Measurements from ENCODE around the gene TH.

Gene TH

GRCh38 chr11:2210366-2211112 is 38.9 kb upstream of the TH start:
- DNase-seq (ENCODE audit: low read depth, low spot score) = no peak
- TF ChIP-seq EZH2 (IDR thresholded peaks at IDR 0.05) (no peak), FOXP2 (optimal IDR thresholded peaks at IDR 0.05; ENCODE audit: control extremely low read depth, extremely low read length, insufficient read depth) (no peak), POLR2AphosphoS5 (IDR thresholded peaks at IDR 0.05; ENCODE audit: borderline replicate concordance, low read depth, low read length) (no peak)
- no peak overlapping the region for H3K27ac ChIP-seq
- no peaks in the 10 kb centered on the region for H3K9me3 ChIP-seq (ENCODE audit: low read depth, low read length)
- no peak overlapping the region for H3K9ac ChIP-seq (ENCODE audit: insufficient read length)
- H3K4me3 ChIP-seq = no peak overlapping the region
- no peaks in the 10 kb centered on the region for H3K36me3 ChIP-seq (ENCODE audit: insufficient read depth, low read length)

DNA sequence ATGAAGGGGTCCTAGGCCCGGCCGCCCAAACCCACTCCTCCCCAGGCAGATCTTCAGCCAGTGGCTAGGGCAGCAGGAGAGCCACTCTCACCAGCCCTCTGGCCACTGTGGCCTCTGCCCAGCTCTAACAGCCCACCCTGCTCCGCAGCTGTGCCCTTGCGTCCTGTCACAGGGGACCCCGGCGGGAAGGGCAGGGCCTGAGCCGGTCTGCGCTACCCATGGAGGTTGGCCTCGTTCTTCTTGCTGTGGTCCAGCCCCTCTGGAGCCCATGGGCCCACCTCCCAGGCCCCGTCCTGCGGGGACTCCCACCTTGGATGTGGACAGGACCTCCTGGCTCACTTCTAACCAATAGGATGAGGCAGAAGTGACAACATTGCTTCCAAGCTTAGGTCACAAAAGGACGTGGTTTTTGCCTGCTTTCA is 38.3 kb upstream of the TH start:
- no peak overlapping the region for H3K4me3 ChIP-seq
- no peak for DNase-seq (ENCODE audit: low read depth, low spot score)
- no peaks in the 10 kb centered on the region for H3K36me3 ChIP-seq (ENCODE audit: insufficient read depth, low read length)
- TF ChIP-seq FOXP2 (optimal IDR thresholded peaks at IDR 0.05; ENCODE audit: control extremely low read depth, extremely low read length, insufficient read depth) (no peak), POLR2AphosphoS5 (IDR thresholded peaks at IDR 0.05; ENCODE audit: borderline replicate concordance, low read depth, low read length) (no peak), EZH2 (IDR thresholded peaks at IDR 0.05) (no peak)
- H3K27ac ChIP-seq = no peak overlapping the region
- no peak overlapping the region for H3K9ac ChIP-seq (ENCODE audit: insufficient read length)
- H3K9me3 ChIP-seq (ENCODE audit: low read depth, low read length) = no peaks in the 10 kb centered on the region

DNA sequence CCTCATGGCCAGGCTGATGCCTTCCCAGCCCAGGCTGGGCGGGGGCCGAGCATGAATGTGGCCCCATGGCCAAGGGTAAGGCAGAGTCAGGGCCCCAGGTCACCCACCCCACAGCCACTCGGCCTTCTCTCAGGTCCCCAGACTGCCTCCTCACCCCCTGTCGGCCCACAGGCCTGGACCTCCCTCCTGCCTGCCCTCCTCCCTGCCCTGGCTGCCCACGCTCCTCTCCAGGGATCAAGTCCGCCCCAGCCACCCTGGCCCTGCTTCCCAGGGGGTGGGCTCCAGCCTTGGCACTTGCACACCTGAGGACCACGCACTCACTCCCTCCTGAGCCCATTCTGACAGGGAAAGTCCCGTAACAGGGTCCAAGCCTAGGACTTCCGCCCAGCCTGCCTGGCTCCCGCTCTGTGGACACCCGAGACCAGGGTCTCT is 37.8 kb upstream of the TH start:
- H3K9ac ChIP-seq (ENCODE audit: insufficient read length) = no peak overlapping the region
- H3K4me3 ChIP-seq = no peak overlapping the region
- TF ChIP-seq POLR2AphosphoS5 (IDR thresholded peaks at IDR 0.05; ENCODE audit: borderline replicate concordance, low read depth, low read length) (no peak), EZH2 (IDR thresholded peaks at IDR 0.05) (no peak), FOXP2 (optimal IDR thresholded peaks at IDR 0.05; ENCODE audit: control extremely low read depth, extremely low read length, insufficient read depth) (no peak)
- no peak overlapping the region for H3K27ac ChIP-seq
- no peaks in the 10 kb centered on the region for H3K9me3 ChIP-seq (ENCODE audit: low read depth, low read length)
- no peak for DNase-seq (ENCODE audit: low read depth, low spot score)
- no peaks in the 10 kb centered on the region for H3K36me3 ChIP-seq (ENCODE audit: insufficient read depth, low read length)

GRCh38 chr11:2208691-2209369 is 37.2 kb upstream of the TH start:
- TF ChIP-seq EZH2 (IDR thresholded peaks at IDR 0.05) = no peak
- TF ChIP-seq FOXP2 (optimal IDR thresholded peaks at IDR 0.05; ENCODE audit: control extremely low read depth, extremely low read length, insufficient read depth) = no peak
- TF ChIP-seq POLR2AphosphoS5 (IDR thresholded peaks at IDR 0.05; ENCODE audit: borderline replicate concordance, low read depth, low read length) = no peak
- Histone ChIP-seq H3K36me3 (ENCODE audit: insufficient read depth, low read length) (no peaks in the 10 kb centered on the region), H3K4me3 (no peak overlapping the region), H3K9me3 (ENCODE audit: low read depth, low read length) (no peaks in the 10 kb centered on the region), H3K9ac (ENCODE audit: insufficient read length) (no peak overlapping the region), H3K27ac (no peak overlapping the region)
- no peak for DNase-seq (ENCODE audit: low read depth, low spot score)

DNA sequence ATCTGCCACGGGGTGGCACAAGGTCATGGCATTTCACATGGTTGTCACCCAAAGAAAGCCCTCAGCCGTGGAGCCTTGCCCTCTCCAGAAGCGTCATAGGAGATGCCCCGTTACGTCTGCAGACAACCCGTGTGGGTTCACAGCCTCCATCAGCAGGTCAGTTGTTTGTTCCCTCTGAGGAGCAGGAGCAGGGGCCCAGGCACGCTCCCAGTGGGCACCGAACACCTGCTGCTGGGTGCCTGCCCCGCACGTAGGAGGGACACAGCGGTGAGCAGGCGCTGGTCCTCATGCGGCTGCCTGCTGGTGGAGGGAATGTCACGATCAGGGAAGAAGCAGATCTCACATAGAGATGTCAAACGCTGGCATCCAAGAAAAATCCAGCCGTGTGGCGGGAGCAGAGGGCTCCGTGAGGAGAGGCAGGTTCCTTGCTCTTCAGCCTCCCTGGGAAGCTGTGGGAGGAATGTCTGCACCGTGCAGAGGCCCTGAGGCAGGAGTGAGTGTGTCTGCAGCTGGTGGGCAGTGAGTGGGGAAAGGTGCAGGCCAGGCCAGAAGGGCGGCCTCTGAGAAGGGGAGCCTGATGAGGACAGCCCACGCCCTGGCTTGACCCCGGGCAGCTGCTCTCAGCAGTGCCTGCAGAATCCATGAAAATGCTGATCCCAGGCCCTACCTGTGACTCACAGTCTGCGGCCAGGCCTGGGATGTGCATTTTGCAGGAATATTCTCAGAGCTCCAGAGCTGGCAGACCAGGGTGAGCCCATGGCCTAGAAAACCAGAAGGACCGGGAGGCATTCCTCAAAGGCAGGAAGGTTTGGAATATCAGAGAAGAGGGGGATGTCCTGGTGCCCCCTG is 36.4 kb upstream of the TH start:
- no peak overlapping the region for H3K4me3 ChIP-seq
- DNase-seq (ENCODE audit: low read depth, low spot score) = no peak
- H3K27ac ChIP-seq = no peak overlapping the region
- H3K9ac ChIP-seq (ENCODE audit: insufficient read length) = no peak overlapping the region
- no peaks in the 10 kb centered on the region for H3K9me3 ChIP-seq (ENCODE audit: low read depth, low read length)
- H3K36me3 ChIP-seq (ENCODE audit: insufficient read depth, low read length) = no peaks in the 10 kb centered on the region
- TF ChIP-seq EZH2 (IDR thresholded peaks at IDR 0.05) (no peak), POLR2AphosphoS5 (IDR thresholded peaks at IDR 0.05; ENCODE audit: borderline replicate concordance, low read depth, low read length) (no peak), FOXP2 (optimal IDR thresholded peaks at IDR 0.05; ENCODE audit: control extremely low read depth, extremely low read length, insufficient read depth) (no peak)

DNA sequence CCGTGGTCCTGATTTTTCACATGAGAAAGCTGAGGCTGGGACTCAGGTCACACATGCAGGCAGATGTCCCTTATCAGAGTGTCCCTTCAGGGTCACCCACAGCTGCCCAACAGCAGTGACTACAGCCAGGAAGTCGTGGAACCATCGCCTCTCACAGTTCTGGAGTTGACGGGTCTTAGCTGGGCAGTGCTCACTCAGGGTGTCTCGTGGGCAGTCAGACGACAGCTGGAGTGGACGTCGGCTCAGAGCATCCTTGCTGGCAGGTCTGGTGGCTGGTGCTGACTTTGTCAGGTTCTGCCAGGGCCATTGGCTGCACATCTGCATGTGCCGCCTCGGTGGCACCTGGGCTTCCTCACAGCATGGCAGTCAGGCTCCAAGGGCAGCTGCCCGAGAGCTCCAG is 35.6 kb upstream of the TH start:
- H3K36me3 ChIP-seq (ENCODE audit: insufficient read depth, low read length) = no peaks in the 10 kb centered on the region
- H3K4me3 ChIP-seq = no peak overlapping the region
- H3K9ac ChIP-seq (ENCODE audit: insufficient read length) = no peak overlapping the region
- H3K27ac ChIP-seq = no peak overlapping the region
- TF ChIP-seq FOXP2 (optimal IDR thresholded peaks at IDR 0.05; ENCODE audit: control extremely low read depth, extremely low read length, insufficient read depth) (no peak), EZH2 (IDR thresholded peaks at IDR 0.05) (no peak), POLR2AphosphoS5 (IDR thresholded peaks at IDR 0.05; ENCODE audit: borderline replicate concordance, low read depth, low read length) (no peak)
- no peaks in the 10 kb centered on the region for H3K9me3 ChIP-seq (ENCODE audit: low read depth, low read length)
- no peak for DNase-seq (ENCODE audit: low read depth, low spot score)

DNA sequence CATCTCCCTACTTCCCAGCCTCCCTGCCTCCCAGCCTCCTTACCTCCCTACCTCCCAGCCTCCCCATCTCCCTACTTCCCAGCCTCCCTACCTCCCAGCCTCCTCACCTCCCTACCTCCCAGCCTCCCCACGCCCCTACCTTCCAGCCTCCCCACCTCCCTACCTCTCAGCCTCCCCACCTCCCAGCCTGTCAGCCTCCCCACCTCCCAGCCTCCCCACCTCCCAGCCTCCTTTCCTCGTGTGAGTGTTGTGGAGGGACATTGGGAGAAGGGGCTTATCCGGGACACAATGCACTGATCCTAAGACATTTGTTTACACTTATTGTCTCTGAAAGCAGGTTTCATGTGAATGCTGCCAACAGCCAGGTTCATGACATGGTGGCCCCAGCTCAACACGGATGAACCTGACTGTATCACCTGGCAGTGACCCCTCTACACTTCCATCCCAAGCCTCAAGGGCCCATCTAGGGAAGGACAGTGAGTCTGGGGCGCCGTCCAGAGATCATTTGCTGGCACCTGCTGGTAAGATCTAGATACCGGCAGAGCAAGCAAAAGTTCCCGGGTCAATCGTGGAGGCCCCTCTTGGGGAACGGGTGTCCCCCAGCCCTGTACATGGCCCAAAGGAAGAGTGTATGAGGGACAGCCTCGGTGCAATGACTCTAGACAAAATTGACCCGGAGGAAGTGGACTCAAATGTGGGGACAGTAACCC is 34.5 kb upstream of the TH start:
- H3K27ac ChIP-seq = no peak overlapping the region
- no peaks in the 10 kb centered on the region for H3K36me3 ChIP-seq (ENCODE audit: insufficient read depth, low read length)
- no peaks in the 10 kb centered on the region for H3K9me3 ChIP-seq (ENCODE audit: low read depth, low read length)
- no peak for TF ChIP-seq EZH2 (IDR thresholded peaks at IDR 0.05)
- no peak for TF ChIP-seq FOXP2 (optimal IDR thresholded peaks at IDR 0.05; ENCODE audit: control extremely low read depth, extremely low read length, insufficient read depth)
- TF ChIP-seq POLR2AphosphoS5 (IDR thresholded peaks at IDR 0.05; ENCODE audit: borderline replicate concordance, low read depth, low read length) = no peak
- no peak overlapping the region for H3K4me3 ChIP-seq
- DNase-seq (ENCODE audit: low read depth, low spot score) = no peak
- no peak overlapping the region for H3K9ac ChIP-seq (ENCODE audit: insufficient read length)
